ENCODE measurements around the gene HNRNPA2B1.

DNA sequence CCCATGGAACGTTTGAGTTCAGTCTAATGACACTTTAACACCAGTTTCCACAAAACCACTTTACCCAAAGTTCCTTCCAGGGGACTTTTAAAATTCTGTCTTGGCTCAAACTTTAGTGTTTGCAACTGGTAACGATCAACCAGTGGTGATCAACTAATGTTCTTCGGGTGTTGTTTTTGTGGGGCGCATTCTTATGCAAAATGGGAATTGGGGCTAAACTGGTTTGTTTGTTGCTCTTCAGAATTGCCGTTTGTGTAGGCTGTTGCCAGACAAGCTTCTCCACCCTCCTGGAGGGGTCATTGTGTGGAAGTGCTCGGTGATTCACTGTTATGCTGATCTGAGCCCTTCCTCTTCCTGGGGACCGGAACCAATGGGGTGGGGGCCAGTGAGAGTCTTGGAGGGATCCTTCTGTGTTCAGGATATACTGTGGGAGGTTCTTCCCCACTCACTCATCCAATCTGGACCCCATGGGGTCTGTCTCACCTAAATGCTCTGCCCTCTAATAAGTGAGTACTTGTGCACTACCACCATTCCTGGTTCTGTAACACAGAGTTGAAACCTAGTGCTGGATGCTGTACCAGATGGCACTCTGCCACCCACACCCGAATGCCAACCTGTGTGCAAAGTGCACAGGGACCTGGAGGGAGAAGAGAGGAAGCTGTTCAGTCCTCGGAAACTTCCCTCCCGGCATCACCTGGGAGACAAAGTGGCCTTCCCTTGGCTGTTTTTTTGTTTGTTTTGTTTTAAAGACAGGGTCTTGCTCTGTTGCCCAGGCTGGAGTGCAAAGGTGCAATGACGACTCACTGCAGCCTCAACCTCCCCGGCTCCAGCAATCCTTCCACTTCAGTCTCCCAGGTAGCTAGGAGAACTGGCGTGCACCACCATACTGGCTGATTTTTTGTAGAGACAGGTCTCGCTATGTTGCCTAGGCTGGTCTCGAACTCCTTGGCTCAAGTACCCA is 46.4 kb downstream of the HNRNPA2B1 start:
- TF ChIP-seq POLR2A (IDR thresholded peaks at IDR 0.05), result no peak
- TF ChIP-seq, protein P1, sequence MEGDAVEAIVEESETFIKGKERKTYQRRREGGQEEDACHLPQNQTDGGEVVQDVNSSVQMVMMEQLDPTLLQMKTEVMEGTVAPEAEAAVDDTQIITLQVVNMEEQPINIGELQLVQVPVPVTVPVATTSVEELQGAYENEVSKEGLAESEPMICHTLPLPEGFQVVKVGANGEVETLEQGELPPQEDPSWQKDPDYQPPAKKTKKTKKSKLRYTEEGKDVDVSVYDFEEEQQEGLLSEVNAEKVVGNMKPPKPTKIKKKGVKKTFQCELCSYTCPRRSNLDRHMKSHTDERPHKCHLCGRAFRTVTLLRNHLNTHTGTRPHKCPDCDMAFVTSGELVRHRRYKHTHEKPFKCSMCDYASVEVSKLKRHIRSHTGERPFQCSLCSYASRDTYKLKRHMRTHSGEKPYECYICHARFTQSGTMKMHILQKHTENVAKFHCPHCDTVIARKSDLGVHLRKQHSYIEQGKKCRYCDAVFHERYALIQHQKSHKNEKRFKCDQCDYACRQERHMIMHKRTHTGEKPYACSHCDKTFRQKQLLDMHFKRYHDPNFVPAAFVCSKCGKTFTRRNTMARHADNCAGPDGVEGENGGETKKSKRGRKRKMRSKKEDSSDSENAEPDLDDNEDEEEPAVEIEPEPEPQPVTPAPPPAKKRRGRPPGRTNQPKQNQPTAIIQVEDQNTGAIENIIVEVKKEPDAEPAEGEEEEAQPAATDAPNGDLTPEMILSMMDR (IDR thresholded peaks at IDR 0.05), result no peak
